ENCODE data around the gene FAF1.

- TF ChIP-seq CTCF (IDR thresholded peaks at IDR 0.05) (no peak), POLR2A (IDR thresholded peaks at IDR 0.05) (no peak)
Observed at GRCh38 chr1:50405814-50406213, 554.3 kb downstream of the FAF1 start.

All from right lobe of liver (tissue), 4 donors.